NT2/D1 (cell line): ENCODE measurements around the gene FAM229B.

ENCODE experiments used
- SUZ12 ChIP-seq: IDR thresholded peaks from 2 replicates; pipeline ENCODE4 v1.6.1; 2011; ENCODE audit not compliant: insufficient read length, insufficient read depth; ENCODE audit errors: extremely low read depth
- ZNF274 ChIP-seq: IDR thresholded peaks from 2 replicates; pipeline ENCODE4 v1.6.1; 2011; ENCODE audit warnings: mild to moderate bottlenecking, low read depth, low read length

DNA sequence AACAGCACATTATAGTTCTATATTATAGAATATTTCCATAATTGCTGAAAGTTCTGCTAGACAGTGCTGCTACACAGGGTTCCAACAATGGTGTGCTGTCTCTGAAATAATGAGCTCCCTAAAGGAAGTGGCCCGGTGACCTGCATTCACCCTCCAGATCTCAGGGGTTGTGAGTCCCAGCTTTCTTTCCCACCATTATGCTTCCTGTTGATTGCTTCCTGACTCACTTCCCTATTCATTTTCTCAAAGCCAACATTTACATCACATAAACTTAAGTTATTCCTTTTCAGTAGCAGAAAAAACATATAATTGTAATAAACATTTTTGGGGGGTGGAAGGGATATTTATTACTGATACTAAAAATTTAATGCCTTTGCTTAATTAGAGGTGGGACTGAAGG is 46.4 kb upstream of the FAM229B start:
- TF ChIP-seq SUZ12 (no peak), ZNF274 (no peak)
